Smooth muscle cell (in vitro differentiated cells): Measurements from ENCODE around the gene SDK2. TPM values are rescaled to one million over a fixed set of nuclear protein-coding genes. Genes with fewer than 3 reads are reported as not detected.

ENCODE experiments used
- DNase-seq: peaks from one replicate; lab custom pipeline; 2025; ENCODE audit not compliant: unreplicated experiment; lab: John Stamatoyannopoulos, UW
- H2AFZ ChIP-seq: fragments of 200-600 bp; sonication (generic); 2 replicates; pipeline ENCODE4 v1.6.0; 2016; ENCODE audit warnings: antibody characterized with exemption, low read depth, mild to moderate bottlenecking
- H3F3A ChIP-seq: fragments of 200-600 bp; sonication (generic); 2 replicates; pipeline ENCODE4 v1.6.0; 2017; ENCODE audit warnings: antibody characterized with exemption, low read depth
- H3K27ac ChIP-seq: fragments of 200-600 bp; sonication (generic); 2 replicates; pipeline ENCODE4 v1.5.1; 2016; ENCODE audit warnings: low read depth, mild to moderate bottlenecking
- H3K27me3 ChIP-seq: fragments of 200-600 bp; sonication (generic); 2 replicates; pipeline ENCODE4 v1.6.1; 2016; ENCODE audit warnings: low read depth, mild to moderate bottlenecking
- H3K36me3 ChIP-seq: fragments of 200-600 bp; sonication (generic); 2 replicates; pipeline ENCODE4 v1.5.1; 2016; ENCODE audit warnings: low read depth
- H3K4me1 ChIP-seq: fragments of 200-600 bp; sonication (generic); 2 replicates; pipeline ENCODE4 v1.5.1; 2016; ENCODE audit warnings: low read depth
- H3K4me2 ChIP-seq: fragments of 200-600 bp; sonication (generic); 2 replicates; pipeline ENCODE4 v1.6.0; 2016; ENCODE audit warnings: mild to moderate bottlenecking
- H3K4me3 ChIP-seq: fragments of 200-600 bp; sonication (generic); 2 replicates; pipeline ENCODE4 v1.5.1; 2016; ENCODE audit warnings: mild to moderate bottlenecking
- H3K79me2 ChIP-seq: fragments of 200-600 bp; sonication (generic); 2 replicates; pipeline ENCODE4 v1.6.0; 2016; ENCODE audit warnings: low read depth, mild to moderate bottlenecking
- H3K9ac ChIP-seq: fragments of 200-600 bp; sonication (generic); 2 replicates; pipeline ENCODE4 v1.6.0; 2016; ENCODE audit warnings: low read depth
- H3K9me3 ChIP-seq: fragments of 200-600 bp; sonication (generic); replicated peaks from 2 replicates; pipeline ENCODE4 v1.5.1; 2016; ENCODE audit warnings: low read depth
- H4K20me1 ChIP-seq: fragments of 200-600 bp; sonication (generic); 2 replicates; pipeline ENCODE4 v1.6.0; 2016; ENCODE audit warnings: low read depth
- CTCF ChIP-seq: fragments of 200-600 bp; sonication (generic); IDR thresholded peaks from 2 replicates; pipeline ENCODE4 v1.5.1; 2017; ENCODE audit warnings: borderline replicate concordance, mild to moderate bottlenecking, antibody characterized with exemption; ENCODE audit not compliant: insufficient read depth, poor library complexity, severe bottlenecking
- WGBS: methylation state at CpG from one replicate; pipeline ENCODE4 v1.1.7; 2016; ENCODE audit warnings: low lambda C conversion rate; 5-methylcytosine and 5-hydroxymethylcytosine counted together
- polyA plus RNA-seq: library from polyadenylated mRNA; unstranded; fragments of >200 nt; fragmentation: Nextera tagmentation; extraction: Ambion mirVana; gene quantifications from 2 replicates; pipeline ENCODE4 v1.2.1, GENCODE V29; 2016
- total RNA-seq: library from RNA; depleted of rRNA; stranded (reverse); fragments of >200 nt; gene quantifications from 2 replicates; pipeline ENCODE4 v1.2.3, GENCODE V29; 2014

Gene SDK2
- total and polyA plus RNA-seq, 2 experiments from 2014 or later = 4.6 to 6.5 TPM

- H3K9me3 ChIP-seq = no peaks in the 10 kb centered on the region
- no peak overlapping the region for H3K4me2 ChIP-seq
- no peak for DNase-seq
- no peak overlapping the region for H3K9ac ChIP-seq
- H3K4me1 ChIP-seq = no peaks in the 10 kb centered on the region
- H4K20me1 ChIP-seq = peaks cover 38% of the 10 kb centered on the region
- no peak overlapping the region for H3K27ac ChIP-seq
- WGBS = 85% methylated on average over 5 of the region's 6 CpGs
- H3F3A ChIP-seq = no peaks in the 10 kb centered on the region
- H3K36me3 ChIP-seq = no peaks in the 10 kb centered on the region
- H3K79me2 ChIP-seq = no peaks in the 10 kb centered on the region
- no peaks in the 10 kb centered on the region for H3K27me3 ChIP-seq
- TF ChIP-seq CTCF = no peak
- no peak overlapping the region for H3K4me3 ChIP-seq
- H2AFZ ChIP-seq = no peak overlapping the region
Observed at GRCh38 chr17:73495641-73496040, 148.6 kb downstream of the SDK2 start.

DNA sequence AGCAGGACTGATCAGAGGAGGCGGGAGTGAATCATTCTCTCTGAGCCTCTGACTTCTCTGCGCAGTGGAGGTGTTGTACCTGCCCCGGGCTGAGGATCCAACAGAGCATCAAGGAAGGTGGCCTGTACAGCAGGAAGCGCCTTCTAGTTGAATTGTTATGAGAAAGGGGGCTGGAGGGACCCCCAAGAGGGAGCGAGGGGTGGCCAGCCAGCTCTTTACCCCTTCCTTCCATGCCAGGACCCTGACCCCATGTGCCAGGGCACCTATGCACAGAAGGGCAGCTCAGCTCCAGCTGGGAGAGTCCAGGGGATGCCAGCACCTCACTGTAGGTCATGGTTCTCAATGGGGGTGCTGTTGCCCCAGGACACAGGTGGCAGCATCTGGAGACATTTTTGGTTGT is 149.3 kb downstream of the SDK2 start:
- Histone ChIP-seq H2AFZ (no peak overlapping the region), H3K4me2 (no peak overlapping the region), H4K20me1 (peaks cover 40% of the 10 kb centered on the region), H3K79me2 (no peaks in the 10 kb centered on the region), H3K4me3 (no peak overlapping the region), H3K27me3 (no peaks in the 10 kb centered on the region), H3K4me1 (no peaks in the 10 kb centered on the region), H3F3A (no peaks in the 10 kb centered on the region), H3K27ac (no peak overlapping the region), H3K36me3 (no peaks in the 10 kb centered on the region), H3K9ac (no peak overlapping the region), H3K9me3 (no peaks in the 10 kb centered on the region)
- WGBS = 96% methylated on average over 5 of the region's 5 CpGs
- no peak for TF ChIP-seq CTCF
- DNase-seq = no peak

DNA sequence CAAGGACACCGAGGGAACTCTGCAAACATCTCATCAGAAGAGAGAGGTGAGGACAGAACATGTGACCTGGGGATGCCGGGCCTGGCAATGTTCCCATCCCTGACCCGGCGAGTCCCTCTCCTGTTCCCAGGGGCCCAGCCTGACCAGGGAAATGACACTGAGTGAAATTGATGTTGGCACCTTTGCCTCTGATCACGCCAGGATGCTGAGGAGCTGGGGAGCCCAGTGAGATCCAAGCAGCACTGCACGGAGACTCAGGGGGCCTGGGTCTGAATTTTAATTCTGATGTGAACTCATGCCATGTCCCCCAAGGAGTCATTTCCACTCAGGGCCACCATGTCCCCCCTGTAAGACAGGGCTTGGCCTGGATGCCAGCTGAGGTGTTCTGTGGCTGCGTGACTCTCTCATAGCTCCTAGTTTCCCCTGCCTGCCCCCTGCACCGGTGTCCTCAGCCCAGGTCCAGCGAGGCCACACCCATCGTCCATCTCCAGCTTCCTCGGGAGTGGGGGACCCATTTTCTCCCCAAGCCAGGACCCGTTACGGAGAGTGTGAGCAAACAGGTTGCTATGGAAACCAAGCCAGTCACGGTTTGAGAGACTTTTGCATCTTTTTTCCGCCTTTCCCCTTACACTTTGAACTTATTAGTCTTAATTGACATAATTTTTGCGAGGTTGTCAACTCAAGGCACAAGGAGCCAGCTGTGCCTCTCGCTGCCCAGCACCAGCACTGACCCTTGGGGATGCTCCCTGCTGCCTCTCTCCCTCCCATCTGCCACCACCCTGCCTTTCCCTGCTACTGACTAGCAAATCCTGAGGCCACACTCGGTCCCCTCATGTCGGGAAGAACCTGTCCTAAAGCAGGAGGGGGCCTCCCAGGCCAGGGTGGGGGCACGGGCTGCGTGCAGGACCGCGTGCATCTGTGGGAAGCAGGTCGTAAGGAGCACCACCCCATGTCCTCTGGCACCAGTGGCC is 150.0 kb downstream of the SDK2 start:
- WGBS = 88% methylated on average over 24 of the region's 24 CpGs
- no peaks in the 10 kb centered on the region for H3K9me3 ChIP-seq
- TF ChIP-seq CTCF = no peak
- no peak overlapping the region for H3K4me2 ChIP-seq
- H3F3A ChIP-seq = no peaks in the 10 kb centered on the region
- no peaks in the 10 kb centered on the region for H3K36me3 ChIP-seq
- no peaks in the 10 kb centered on the region for H3K79me2 ChIP-seq
- no peaks in the 10 kb centered on the region for H3K4me1 ChIP-seq
- H3K27me3 ChIP-seq = no peaks in the 10 kb centered on the region
- H3K9ac ChIP-seq = no peak overlapping the region
- no peak overlapping the region for H3K4me3 ChIP-seq
- H4K20me1 ChIP-seq = peaks cover 47% of the 10 kb centered on the region
- DNase-seq = no peak
- no peak overlapping the region for H2AFZ ChIP-seq
- no peak overlapping the region for H3K27ac ChIP-seq
